ENCODE measurements around the gene TPD52L1.
"Not testable (repeated sequence)": the region's sequence is repeated elsewhere in the genome, so short reads cannot be mapped to it uniquely, and the experiment has no call there.

TPD52L1 gene

DNA sequence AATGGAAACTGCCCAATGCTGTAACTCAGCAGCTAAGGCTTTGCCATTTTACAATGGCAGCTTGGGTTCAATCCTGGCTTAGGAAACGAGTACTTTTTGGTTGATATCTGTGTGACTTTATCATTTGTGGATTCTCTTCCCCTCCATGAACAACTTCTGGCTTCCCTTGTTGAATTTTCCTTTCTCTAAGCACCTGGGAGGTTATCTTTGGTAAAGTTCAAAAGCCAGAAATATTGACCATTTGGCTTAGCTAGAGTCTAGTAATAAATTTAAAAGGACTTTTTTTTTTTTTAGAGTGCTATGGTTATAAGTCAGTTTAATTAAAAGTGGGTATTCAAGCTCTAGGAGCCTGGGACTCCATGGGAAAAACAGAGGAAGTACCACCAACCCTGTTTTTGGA is 31.7 kb upstream of the TPD52L1 start:
- TF ChIP-seq, protein P1, sequence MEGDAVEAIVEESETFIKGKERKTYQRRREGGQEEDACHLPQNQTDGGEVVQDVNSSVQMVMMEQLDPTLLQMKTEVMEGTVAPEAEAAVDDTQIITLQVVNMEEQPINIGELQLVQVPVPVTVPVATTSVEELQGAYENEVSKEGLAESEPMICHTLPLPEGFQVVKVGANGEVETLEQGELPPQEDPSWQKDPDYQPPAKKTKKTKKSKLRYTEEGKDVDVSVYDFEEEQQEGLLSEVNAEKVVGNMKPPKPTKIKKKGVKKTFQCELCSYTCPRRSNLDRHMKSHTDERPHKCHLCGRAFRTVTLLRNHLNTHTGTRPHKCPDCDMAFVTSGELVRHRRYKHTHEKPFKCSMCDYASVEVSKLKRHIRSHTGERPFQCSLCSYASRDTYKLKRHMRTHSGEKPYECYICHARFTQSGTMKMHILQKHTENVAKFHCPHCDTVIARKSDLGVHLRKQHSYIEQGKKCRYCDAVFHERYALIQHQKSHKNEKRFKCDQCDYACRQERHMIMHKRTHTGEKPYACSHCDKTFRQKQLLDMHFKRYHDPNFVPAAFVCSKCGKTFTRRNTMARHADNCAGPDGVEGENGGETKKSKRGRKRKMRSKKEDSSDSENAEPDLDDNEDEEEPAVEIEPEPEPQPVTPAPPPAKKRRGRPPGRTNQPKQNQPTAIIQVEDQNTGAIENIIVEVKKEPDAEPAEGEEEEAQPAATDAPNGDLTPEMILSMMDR (IDR thresholded peaks at IDR 0.05; ENCODE audit: control insufficient read depth, insufficient read depth, low read depth, low read length, missing control alignments) = no peak
- no peak for DNase-seq (ENCODE audit: low read depth)
- H3K4me3 ChIP-seq (ENCODE audit: control insufficient read depth, low read depth, low read length) = no peak overlapping the region

DNA sequence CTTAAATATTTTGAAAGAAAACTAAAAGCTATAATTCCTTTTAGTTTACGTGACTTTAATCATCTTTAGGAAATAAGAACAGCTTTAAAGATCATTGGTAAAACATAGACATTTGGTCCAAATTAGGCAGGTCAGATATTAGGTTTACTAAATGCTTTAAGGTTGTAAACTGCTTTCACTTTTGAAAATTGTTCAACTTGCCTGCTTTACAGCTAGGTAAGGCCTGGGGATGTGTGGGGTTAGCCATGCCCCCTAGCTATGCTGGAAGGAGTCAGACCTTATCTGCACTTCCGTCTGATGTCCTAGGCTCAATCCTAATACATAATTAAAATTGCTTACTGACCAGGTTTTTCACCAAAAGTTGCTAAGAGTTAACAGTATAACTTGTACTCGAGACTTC is 30.5 kb upstream of the TPD52L1 start:
- TF ChIP-seq, protein P1 (IDR thresholded peaks at IDR 0.05; ENCODE audit: control insufficient read depth, insufficient read depth, low read depth, low read length, missing control alignments) = no peak
- DNase-seq (ENCODE audit: low read depth) = no peak
- no peak overlapping the region for H3K4me3 ChIP-seq (ENCODE audit: control insufficient read depth, low read depth, low read length)

- TF ChIP-seq, protein P1 (IDR thresholded peaks at IDR 0.05; ENCODE audit: control insufficient read depth, insufficient read depth, low read depth, low read length, missing control alignments) = no peak
- DNase-seq (ENCODE audit: low read depth) = no peak
- no peak overlapping the region for H3K4me3 ChIP-seq (ENCODE audit: control insufficient read depth, low read depth, low read length)
Observed at GRCh38 chr6:125123468-125124048, 30.0 kb upstream of the TPD52L1 start.

GRCh38 chr6:125124049-125124669 is 29.4 kb upstream of the TPD52L1 start:
- TF ChIP-seq, protein P1 (IDR thresholded peaks at IDR 0.05; ENCODE audit: control insufficient read depth, insufficient read depth, low read depth, low read length, missing control alignments) = no peak
- H3K4me3 ChIP-seq (ENCODE audit: control insufficient read depth, low read depth, low read length) = no peak overlapping the region
- no peak for DNase-seq (ENCODE audit: low read depth)

- not testable (repeated sequence) for H3K4me3 ChIP-seq (ENCODE audit: control insufficient read depth, low read depth, low read length); DNase-seq (ENCODE audit: low read depth)
Observed at GRCh38 chr6:125125856-125126255, 27.7 kb upstream of the TPD52L1 start.

GRCh38 chr6:125129354-125129753 is 24.2 kb upstream of the TPD52L1 start:
- DNase-seq (ENCODE audit: low read depth) = no peak
- TF ChIP-seq, protein P1 (IDR thresholded peaks at IDR 0.05; ENCODE audit: control insufficient read depth, insufficient read depth, low read depth, low read length, missing control alignments) = no peak
- H3K4me3 ChIP-seq (ENCODE audit: control insufficient read depth, low read depth, low read length) = no peak overlapping the region

DNA sequence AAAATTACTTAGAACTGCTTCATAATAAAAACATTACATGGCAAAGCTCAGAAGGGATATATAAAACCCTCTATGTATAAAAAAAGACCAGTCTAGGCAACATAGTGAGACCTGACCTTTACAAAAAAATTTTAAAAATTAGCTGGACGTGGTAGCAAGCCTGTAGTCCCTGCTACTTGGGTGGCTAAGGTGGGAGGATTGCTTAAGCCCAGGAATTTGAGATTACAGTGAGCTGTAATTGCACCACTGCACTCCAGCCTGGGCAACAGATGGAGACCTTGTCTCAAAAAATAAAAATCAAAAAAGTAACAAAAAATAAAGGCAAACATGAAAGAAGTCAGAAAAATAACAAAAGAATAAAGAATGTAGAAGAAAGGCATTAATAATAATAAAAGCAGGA is 21.5 kb upstream of the TPD52L1 start:
- no peak for DNase-seq (ENCODE audit: low read depth)
- no peak overlapping the region for H3K4me3 ChIP-seq (ENCODE audit: control insufficient read depth, low read depth, low read length)
- TF ChIP-seq, protein P1 (IDR thresholded peaks at IDR 0.05; ENCODE audit: control insufficient read depth, insufficient read depth, low read depth, low read length, missing control alignments) = no peak

Data from AG09309 (cell line).